ENCODE data around the gene IFT25.

IFT25 gene

GRCh38 chr1:53957194-53957818 lies 11.8 kb upstream of the IFT25 start:
- in situ Hi-C loops (cut with HindIII; ENCODE audit: low sequenced_read_pairs): no loop called here

GRCh38 chr1:53956308-53957168 lies 11.0 kb upstream of the IFT25 start:
- in situ Hi-C loops (cut with HindIII; ENCODE audit: low sequenced_read_pairs): no loop called here

- in situ Hi-C loops (cut with HindIII; ENCODE audit: low sequenced_read_pairs): no loop called here
Measured at GRCh38 chr1:53954128-53954527, 8.6 kb upstream of the IFT25 start.

- in situ Hi-C loops (cut with HindIII; ENCODE audit: low sequenced_read_pairs): no loop called here
Measured at GRCh38 chr1:53951697-53952096, 6.2 kb upstream of the IFT25 start.

DNA sequence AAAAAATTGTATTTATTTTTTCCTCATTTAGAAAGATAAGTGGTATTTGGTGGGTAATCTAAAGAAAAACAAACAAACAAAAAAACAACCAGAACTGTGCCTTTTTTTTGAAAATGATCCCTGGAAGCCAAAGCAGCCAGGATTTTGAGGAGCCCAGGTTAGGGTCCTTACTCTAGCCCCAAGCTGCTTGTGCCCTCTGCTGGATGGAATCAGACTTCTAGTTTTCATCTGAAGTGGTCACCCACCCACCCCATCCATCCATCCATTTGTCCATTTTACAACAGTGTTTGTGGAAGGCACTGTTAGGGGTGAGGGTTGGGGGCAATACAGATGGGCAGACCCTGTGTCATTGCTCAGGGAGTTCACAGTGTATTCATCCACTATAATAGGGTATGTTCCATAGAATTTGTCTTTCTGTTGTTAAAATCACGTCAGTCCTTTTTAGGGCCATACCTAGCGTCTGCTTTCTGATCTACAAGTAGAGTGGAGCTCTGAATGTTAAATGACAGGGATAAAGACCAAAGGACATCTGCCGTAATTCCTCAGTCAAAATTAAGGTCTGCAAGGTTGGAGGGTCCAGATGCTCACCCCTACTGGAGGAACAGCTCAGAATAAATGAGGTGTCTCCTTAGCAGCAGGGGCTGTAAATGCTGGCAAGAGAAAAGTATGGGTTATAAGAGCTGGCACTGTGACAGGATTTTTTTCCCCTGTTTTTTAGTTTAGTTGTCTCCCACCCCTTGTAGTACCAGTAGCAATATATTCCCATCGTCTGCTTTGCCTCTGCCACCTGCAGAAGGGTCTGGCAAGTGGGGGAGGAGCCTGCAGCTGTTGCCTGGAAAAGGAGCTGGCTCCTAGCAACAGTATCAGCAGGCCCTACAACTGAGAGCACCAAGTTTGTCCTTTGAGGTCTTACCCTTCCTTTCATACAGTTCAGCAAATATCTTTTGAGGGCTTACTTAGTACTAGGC lies 3.8 kb upstream of the IFT25 start:
- in situ Hi-C loops (cut with HindIII; ENCODE audit: low sequenced_read_pairs): no loop called here

DNA sequence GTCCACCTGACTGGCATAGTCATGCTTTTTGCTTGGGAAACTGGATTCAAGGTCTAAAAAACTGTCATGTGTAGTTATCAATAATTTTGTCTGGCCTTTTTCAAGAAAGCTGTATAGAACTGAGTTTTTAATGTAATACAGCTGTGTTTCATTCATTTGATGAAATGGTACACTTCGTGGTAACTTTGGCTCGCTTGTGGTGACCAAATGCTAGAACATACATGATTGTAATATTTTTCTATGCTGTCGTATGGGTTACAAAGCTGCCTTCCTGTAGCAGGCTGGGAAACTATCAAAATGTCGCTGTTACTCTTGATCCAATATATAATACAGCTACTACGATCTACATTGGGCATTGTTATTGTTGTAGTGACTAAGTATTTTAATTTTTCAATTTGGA lies 2.8 kb upstream of the IFT25 start:
- in situ Hi-C loops (cut with HindIII; ENCODE audit: low sequenced_read_pairs): no loop called here

- in situ Hi-C loops (cut with HindIII; ENCODE audit: low sequenced_read_pairs): no loop called here
Measured at GRCh38 chr1:53947172-53947907, 1.8 kb upstream of the IFT25 start.

DNA sequence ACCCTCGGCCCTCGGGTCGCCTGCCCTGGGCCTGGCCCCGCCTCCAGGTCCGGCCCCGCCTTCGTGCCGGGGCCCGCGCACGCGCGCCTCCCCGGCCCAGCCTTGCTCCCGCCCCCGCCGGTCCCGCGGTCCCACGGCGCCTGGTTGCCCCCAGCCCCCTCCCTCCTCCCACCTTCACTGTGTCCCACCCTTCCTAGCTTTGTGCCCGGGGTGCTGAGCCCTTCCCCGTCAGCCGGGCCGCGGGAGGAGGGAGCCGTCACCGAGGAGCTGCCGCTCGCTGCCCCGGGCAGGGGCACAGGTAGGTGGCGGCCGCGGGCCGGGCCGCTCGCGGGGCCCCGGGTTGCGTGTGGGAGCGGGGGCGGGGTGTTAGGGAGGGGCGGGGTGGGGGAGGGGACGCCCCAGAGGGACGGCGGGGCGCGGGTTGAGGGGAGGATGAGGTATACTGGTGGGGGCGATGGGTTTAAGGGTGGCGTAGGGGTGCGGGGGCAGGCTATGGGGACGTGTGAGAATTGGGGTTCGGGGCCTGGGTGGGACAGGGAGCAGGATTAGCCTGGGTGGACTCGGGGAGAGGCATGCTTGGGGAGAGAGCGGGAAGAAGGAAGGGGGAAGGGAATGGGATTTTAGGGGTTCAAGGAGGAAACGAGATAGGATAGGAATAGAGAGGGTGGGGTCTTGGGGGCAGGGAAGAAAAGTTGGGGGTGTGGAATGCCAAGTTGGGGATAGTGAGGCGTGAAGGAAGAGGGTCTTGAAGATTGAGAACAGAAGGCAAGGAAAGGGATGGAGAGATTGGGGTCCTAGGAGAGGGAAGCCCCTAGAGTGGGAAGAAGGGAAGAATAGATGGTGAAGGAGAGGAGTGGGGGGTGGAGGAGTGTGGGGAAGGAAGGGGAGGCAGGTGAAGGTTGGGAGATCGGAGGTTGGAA lies 1.0 kb upstream of the IFT25 start, which contains the start of gene LRRC42:
Gene LRRC42, plus strand, starts transcription at position 99 of the 920 bp plus-strand sequence. CDS start 5,650 bp downstream, outside the sequence.
- in situ Hi-C loops (cut with HindIII; ENCODE audit: low sequenced_read_pairs): no loop called here

DNA sequence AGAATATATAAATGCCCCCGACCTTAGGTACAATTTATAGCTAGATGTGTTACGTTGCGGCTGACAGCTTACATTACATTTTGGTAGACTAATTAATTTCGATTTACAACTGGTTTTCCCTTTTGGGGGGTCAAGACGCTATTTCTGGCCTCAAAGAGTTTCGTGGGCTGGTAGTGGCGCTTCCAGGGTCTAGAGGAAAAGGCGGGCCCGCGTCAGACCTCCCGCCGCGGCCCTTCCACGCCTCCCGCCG lies 391 bp downstream of the IFT25 start:
- in situ Hi-C loops (cut with HindIII; ENCODE audit: low sequenced_read_pairs): no loop called here

DNA sequence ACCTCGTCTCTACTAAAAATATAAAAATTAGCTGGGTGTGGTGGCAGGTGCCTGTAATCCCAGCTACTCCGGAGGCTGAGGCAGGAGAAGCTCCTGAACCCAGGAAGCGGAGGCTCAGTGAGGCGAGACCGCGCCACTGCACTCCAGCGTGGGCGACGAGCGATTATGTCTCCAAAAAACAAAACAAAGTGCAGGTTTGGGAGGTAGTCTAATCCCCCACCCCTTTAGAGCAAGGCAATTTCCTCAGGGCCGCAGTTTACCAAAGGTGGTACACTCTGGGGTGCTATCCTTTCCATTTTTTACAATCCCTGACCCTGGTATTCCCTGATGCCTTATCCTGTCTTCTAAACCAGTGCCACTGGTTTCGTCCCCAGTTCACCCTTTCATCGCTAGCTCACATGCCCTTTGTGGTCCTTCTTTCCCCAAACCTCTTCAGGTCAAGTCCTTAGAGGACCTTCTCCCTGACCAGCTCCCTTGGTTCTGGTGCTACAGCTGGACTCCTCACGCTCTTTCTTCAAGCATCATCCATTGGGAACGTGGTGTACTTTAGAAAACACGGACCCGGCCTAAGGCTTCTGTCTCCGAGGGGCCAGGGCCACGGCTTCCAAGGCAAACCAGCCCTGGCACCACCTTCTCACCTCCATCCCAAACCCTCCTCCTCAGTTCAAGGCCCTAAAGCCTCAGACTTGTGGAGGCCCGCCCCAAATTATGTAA lies 873 bp downstream of the IFT25 start:
- in situ Hi-C loops (cut with HindIII; ENCODE audit: low sequenced_read_pairs): loop anchor here (5.0 kb wide), 1 partner anchor 62 kb away; no protein-coding TSS in a partner anchor

DNA sequence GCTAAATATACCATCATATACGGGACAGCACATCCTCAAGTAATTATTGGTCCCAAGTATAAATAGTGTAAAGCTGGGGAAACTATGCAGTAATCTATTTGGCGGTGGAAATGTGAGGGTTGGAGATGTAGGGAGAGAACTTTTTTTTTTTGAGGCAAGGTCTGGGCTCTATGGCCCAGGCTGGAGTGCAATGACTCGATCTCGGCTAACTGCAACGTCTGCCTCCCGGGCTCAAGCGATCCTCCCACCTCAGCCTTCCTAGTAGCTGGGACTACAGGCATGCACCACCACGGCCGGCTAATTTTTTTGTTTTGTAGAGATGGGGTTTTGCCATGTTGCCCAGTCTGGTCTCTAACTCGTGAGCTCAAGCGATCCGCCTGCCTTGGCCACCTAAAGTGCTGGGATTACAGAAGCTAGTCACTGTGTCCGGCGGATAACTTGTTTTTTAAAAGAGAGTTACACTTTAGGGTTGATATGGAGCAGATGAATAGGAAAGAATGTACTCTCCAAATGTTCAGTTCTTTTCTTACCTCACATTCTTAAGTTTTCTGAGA lies 1.9 kb downstream of the IFT25 start:
- in situ Hi-C loops (cut with HindIII; ENCODE audit: low sequenced_read_pairs): loop anchor here (5.0 kb wide), 1 partner anchor 61 kb away; no protein-coding TSS in a partner anchor

DNA sequence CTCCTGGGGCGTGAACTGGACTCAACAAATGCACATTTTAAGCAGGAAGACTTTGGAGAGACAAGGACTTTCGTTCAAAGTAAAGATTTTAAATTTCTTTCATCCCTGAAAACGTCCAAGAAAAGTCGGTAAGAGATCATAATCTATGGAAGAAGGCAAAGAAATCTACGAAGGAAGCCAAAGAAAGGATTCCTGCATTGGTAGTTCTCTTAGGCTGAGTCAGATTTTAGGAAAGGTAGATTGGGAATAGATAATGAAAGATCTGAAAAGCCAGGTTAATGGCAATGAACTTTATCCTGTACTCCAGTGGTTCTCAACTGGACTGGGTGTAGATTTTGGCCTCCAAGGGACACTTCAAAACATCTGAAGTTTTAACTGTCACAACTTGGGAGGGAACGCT lies 2.4 kb downstream of the IFT25 start:
- in situ Hi-C loops (cut with HindIII; ENCODE audit: low sequenced_read_pairs): loop anchor here (5.0 kb wide), 1 partner anchor 61 kb away; no protein-coding TSS in a partner anchor

DNA sequence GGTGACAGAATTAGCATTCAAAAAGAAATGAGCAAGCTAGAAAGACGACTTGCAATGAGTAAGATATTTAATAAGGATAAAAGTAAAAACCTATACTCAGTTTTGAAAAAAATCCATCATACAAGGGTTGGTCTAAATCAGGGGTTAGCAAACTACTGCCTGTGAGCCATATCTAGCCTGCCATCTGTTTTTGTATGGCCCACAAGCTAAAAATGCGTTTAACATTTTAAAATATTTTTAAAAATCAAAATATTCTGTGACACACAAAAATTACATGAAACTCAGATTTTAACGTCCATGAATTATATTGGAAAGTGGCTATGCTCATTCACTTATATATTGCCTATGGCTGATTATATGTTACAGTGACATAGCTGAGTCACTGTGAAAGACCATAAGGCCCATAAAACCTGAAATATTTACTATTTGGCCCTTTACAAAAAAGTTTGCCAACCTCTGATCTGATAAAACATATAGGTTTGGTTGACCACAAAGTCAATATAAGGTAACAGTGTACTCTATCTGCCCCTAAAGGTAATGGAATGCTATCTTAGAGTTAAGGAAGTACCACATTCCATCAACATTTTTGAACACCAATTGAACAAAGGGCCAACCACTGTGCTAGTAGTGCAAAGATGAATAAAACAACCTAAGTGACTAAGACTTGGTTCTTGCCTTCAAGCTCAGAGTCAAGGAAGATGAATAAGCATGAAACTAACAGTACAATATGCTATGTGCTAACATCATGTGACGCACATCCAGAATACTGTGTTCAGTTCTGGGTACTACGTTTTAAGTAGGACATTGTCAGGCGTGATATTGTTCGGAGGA lies 3.2 kb downstream of the IFT25 start:
- in situ Hi-C loops (cut with HindIII; ENCODE audit: low sequenced_read_pairs): loop anchor here (5.0 kb wide), 1 partner anchor 60 kb away; no protein-coding TSS in a partner anchor

DNA sequence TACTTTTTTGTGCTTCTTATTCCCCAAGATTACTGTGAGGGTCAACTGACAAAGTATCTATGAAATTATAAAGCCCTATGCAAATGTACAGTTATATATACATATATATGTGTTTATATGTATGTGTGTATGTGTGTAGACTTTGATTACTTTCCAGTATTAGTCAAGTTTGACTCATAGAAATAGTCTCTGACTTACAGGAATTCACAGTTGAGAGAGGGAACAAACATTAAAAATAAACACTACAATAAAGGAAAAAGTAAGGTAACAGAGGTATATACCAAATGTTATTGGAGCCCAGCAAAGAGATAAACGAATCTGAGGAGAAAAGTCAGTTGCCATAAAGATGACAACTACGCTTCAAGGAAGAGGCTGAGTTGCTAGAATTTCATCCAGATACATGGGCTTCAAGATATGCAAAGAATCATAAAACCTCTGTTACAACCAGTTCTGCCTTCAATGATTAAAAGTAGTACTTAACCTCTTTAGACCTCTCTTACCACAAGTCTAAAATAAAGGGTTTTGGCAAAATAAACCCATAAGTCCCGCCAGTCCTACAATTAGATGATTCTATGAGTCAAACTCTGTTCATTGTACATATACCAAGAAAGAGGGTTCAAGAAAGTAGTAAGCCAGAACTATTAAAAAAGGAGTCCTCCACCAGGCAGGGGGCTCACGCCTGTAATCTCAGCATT lies 7.2 kb downstream of the IFT25 start:
- in situ Hi-C loops (cut with HindIII; ENCODE audit: low sequenced_read_pairs): no loop called here

DNA sequence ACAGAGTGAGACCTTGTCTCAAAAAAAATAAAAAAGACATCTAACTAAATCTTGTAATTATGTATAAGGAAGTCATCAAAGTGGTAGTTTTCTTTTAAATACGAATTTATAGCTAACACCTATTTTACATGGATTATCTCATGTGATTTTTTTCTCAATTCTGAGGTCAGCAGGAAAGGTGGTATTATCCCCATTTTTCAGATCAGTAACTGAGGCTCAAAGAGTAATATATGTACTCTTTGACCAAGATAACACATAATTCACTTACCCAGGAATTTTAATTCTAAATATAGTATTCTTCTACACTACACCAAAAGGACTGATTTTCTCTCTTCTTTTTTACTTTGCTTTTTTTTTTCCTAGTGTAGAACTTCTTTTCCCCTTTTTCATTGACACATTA lies 9.1 kb downstream of the IFT25 start:
- in situ Hi-C loops (cut with HindIII; ENCODE audit: low sequenced_read_pairs): no loop called here

GRCh38 chr1:53934170-53934765 lies 11.2 kb downstream of the IFT25 start:
- in situ Hi-C loops (cut with HindIII; ENCODE audit: low sequenced_read_pairs): no loop called here

DNA sequence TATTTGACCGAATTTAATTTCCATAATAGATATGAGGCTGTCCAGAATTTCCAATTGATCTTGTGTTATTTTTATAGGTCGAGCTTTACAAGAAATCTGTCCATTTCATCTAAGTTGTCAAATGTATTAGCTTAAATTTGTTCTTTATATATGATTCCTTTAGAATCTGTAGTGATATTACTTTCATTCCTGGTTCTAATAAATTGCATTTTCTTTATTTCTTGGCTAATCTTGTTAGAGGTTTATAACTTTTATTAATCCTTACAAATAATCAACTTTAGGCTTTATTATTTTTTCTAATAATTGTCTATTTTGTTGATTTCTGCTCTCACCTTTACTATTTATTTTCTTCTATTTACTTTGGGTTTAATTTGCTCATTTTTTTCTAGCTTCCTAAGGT lies 14.0 kb downstream of the IFT25 start:
- in situ Hi-C loops (cut with HindIII; ENCODE audit: low sequenced_read_pairs): no loop called here
